Gastrocnemius medialis (tissue), 4 donors: ENCODE data around the gene PRRT1B. TPM values are rescaled to one million over a fixed set of nuclear protein-coding genes. Genes with fewer than 3 reads are reported as not detected.
A peak's percentile ranks its signal among the peaks of the same experiment; 100 is the strongest.

ENCODE experiments used
- ATAC-seq, 2 donors: fragments of 150-250 bp; one replicate each; pipeline ENCODE4 v1.9.1; 2016
- DNase-seq, 2 donors: peaks; one replicate each; pipeline ENCODE4 v3.0.0-alpha.2; 2019
- H3K27ac ChIP-seq, 4 donors: fragments of 200-600 bp; sonication (generic); 1 replicate in 1 of 4; 2 replicates in 3 of 4; pipeline ENCODE4 v1.5.1; 2016 to 2018; ENCODE audit warnings: mild to moderate bottlenecking in 2 of 4, moderate library complexity in 1 of 4
- H3K27me3 ChIP-seq, 3 donors: fragments of 200-600 bp; sonication (generic) in 2 of 3; 1 replicate in 1 of 3; 2 replicates in 2 of 3; pipeline versions ENCODE4 v1.5.1 to v1.6.0; 2016 to 2019; ENCODE audit warnings: mild to moderate bottlenecking in 1 of 3, moderate library complexity in 1 of 3
- H3K36me3 ChIP-seq, 2 donors: fragments of 200-600 bp; sonication (generic) in 1 of 2; one replicate each; pipeline ENCODE4 v1.5.1; 2017 to 2018
- H3K4me1 ChIP-seq, 2 donors: fragments of 200-600 bp; sonication (generic) in 1 of 2; one replicate each; pipeline ENCODE4 v1.5.1; 2016 to 2017; ENCODE audit warnings: mild to moderate bottlenecking in 2 of 2
- H3K4me3 ChIP-seq, 4 donors: fragments of 200-600 bp; sonication (generic) in 3 of 4; 1 replicate in 1 of 4; 2 replicates in 3 of 4; pipeline ENCODE4 v1.5.1; 2016 to 2019; ENCODE audit warnings: mild to moderate bottlenecking in 2 of 4
- H3K9me3 ChIP-seq, 3 donors: fragments of 200-600 bp; sonication (generic) in 2 of 3; 1 replicate in 1 of 3; 2 replicates in 2 of 3; pipeline ENCODE4 v1.5.1; 2016 to 2019
- CTCF ChIP-seq, 5 experiments: fragments of 450-650 bp in 3 of 5; fragments of 200-600 bp in 2 of 5; sonication (generic) in 2 of 5; IDR thresholded peaks in 4 of 5; conservative IDR thresholded peaks in 1 of 5; 1 replicate in 4 of 5; 2 replicates in 1 of 5; pipeline ENCODE4 v1.5.1; 2016 to 2019; ENCODE audit warnings: antibody characterized with exemption in 5 of 5, mild to moderate bottlenecking in 3 of 5, moderate library complexity in 3 of 5
- POLR2A ChIP-seq, 2 donors: fragments of 450-650 bp; IDR thresholded peaks; one replicate each; pipeline ENCODE4 v1.6.1; 2017; ENCODE audit warnings: antibody characterized with exemption in 2 of 2, mild to moderate bottlenecking in 2 of 2, moderate library complexity in 2 of 2
- in situ Hi-C, 4 donors: fragments of 200-750 bp; cut with MboI; loops; one replicate each; pipeline versions ENCODE4 v1.15.0 to v1.8.0; 2017; ENCODE audit warnings: low sequenced_read_pairs in 4 of 4
- intact Hi-C: fragments of 100-400 bp; cut with DNase I; formaldehyde crosslinking; loops from one replicate; pipeline ENCODE4 v1.15.1; 2023; ENCODE audit warnings: low total_unique reads
- total RNA-seq, 4 donors: library from RNA; depleted of rRNA; stranded (reverse); fragments of >200 nt; gene quantifications; one replicate each; pipeline versions ENCODE4 v1.1.0 to v1.2.3, GENCODE V29; 2016

PRRT1B gene
- total RNA-seq, 4 donors from 2014 or later = not detected

GRCh38 chr9:131578731-131579504 lies 33.6 kb downstream of the PRRT1B start:
- intact Hi-C loops = no loop called here
- no peaks in the 10 kb centered on the region for H3K9me3 ChIP-seq
- in situ Hi-C loops = loop anchor here in 1 of 4 donors (25.0 kb wide), 1 partner anchor 683 kb away; no protein-coding TSS in a partner anchor
- H3K36me3 ChIP-seq = peaks cover 0 to 90% of the 10 kb centered on the region in 2 donors
- no peaks in the 10 kb centered on the region for H3K27me3 ChIP-seq
- H3K4me3 ChIP-seq = no peak overlapping the region
- TF ChIP-seq CTCF (IDR thresholded peaks at IDR 0.05 in 4 of 5, conservative IDR thresholded peaks at IDR 0.05 in 1 of 5) (no peak), POLR2A (IDR thresholded peaks at IDR 0.05) (no peak)
- ATAC-seq (no peak), DNase-seq (no peak)
- H3K4me1 ChIP-seq = peaks cover 0 to 3% of the 10 kb centered on the region in 2 donors
- H3K27ac ChIP-seq = no peak overlapping the region

- Histone ChIP-seq H3K9me3 (no peaks in the 10 kb centered on the region), H3K4me1 (peaks cover 0 to 3% of the 10 kb centered on the region in 2 donors), H3K36me3 (peaks cover 0 to 92% of the 10 kb centered on the region in 2 donors), H3K4me3 (no peak overlapping the region), H3K27me3 (no peaks in the 10 kb centered on the region), H3K27ac (no peak overlapping the region)
- intact Hi-C loops = no loop called here
- DNase-seq = no peak
- TF ChIP-seq POLR2A (IDR thresholded peaks at IDR 0.05) (no peak), CTCF (IDR thresholded peaks at IDR 0.05 in 4 of 5, conservative IDR thresholded peaks at IDR 0.05 in 1 of 5) (no peak)
- in situ Hi-C loops = loop anchor here in 1 of 4 donors (25.0 kb wide), 1 partner anchor 683 kb away; no protein-coding TSS in a partner anchor
- ATAC-seq = peak in 1 of 2 donors; percentile 59
Observed at GRCh38 chr9:131579789-131580211, 34.5 kb downstream of the PRRT1B start.

- TF ChIP-seq CTCF (IDR thresholded peaks at IDR 0.05 in 4 of 5, conservative IDR thresholded peaks at IDR 0.05 in 1 of 5) (no peak), POLR2A (IDR thresholded peaks at IDR 0.05) (no peak)
- H3K4me3 ChIP-seq = no peak overlapping the region
- ATAC-seq (no peak), DNase-seq (no peak)
- no peaks in the 10 kb centered on the region for H3K27me3 ChIP-seq
- no peak overlapping the region for H3K27ac ChIP-seq
- intact Hi-C loops (no loop called here), in situ Hi-C loops (loop anchor here in 1 of 4 donors (25.0 kb wide), 1 partner anchor 682 kb away; no protein-coding TSS in a partner anchor)
- peaks cover 0 to 3% of the 10 kb centered on the region in 2 donors for H3K4me1 ChIP-seq
- H3K9me3 ChIP-seq = no peaks in the 10 kb centered on the region
- peaks cover 0 to 92% of the 10 kb centered on the region in 2 donors for H3K36me3 ChIP-seq
Observed at GRCh38 chr9:131580358-131580757, 35.0 kb downstream of the PRRT1B start.

GRCh38 chr9:131582056-131582455 lies 36.7 kb downstream of the PRRT1B start:
- no peak overlapping the region for H3K27ac ChIP-seq
- in situ Hi-C loops = loop anchor here in 1 of 4 donors (25.0 kb wide), 1 partner anchor 680 kb away; no protein-coding TSS in a partner anchor
- TF ChIP-seq CTCF (IDR thresholded peaks at IDR 0.05 in 4 of 5, conservative IDR thresholded peaks at IDR 0.05 in 1 of 5) (no peak), POLR2A (IDR thresholded peaks at IDR 0.05) (no peak)
- no peak overlapping the region for H3K4me3 ChIP-seq
- no peaks in the 10 kb centered on the region for H3K9me3 ChIP-seq
- DNase-seq = no peak
- intact Hi-C loops = no loop called here
- H3K36me3 ChIP-seq = peaks cover 0 to 86% of the 10 kb centered on the region in 2 donors
- no peak for ATAC-seq
- peaks cover 0 to 3% of the 10 kb centered on the region in 2 donors for H3K4me1 ChIP-seq
- H3K27me3 ChIP-seq = no peaks in the 10 kb centered on the region
